Upper lobe of left lung (tissue), 6 donors: ENCODE results near the gene ZNF362. TPM values are rescaled to one million over a fixed set of nuclear protein-coding genes. Genes with fewer than 3 reads are reported as not detected.

Experiments
- ATAC-seq, 2 donors: fragments of 200-7000 bp; cut with Tn5 transposase; one replicate each; pipeline ENCODE4 v1.9.1; 2022; ENCODE audit warnings: mild to moderate bottlenecking in 2 of 2, moderate library complexity in 2 of 2; ENCODE audit not compliant: low FRiP score in 2 of 2
- DNase-seq, 2 donors: peaks; one replicate each; pipeline ENCODE4 v3.0.0-alpha.2; 2019 to 2020
- H3K27ac ChIP-seq, 4 donors: fragments of 200-600 bp; sonication (generic); one replicate each; pipeline ENCODE4 v1.5.1; 2016 to 2019
- H3K27me3 ChIP-seq, 4 donors: fragments of 200-600 bp; sonication (generic); one replicate each; pipeline ENCODE4 v1.5.1; 2017 to 2019
- H3K36me3 ChIP-seq, 4 donors: fragments of 200-600 bp; sonication (generic); one replicate each; pipeline ENCODE4 v1.5.1; 2016 to 2019
- H3K4me1 ChIP-seq, 4 donors: fragments of 200-600 bp; sonication (generic); one replicate each; pipeline ENCODE4 v1.5.1; 2018 to 2019
- H3K4me3 ChIP-seq, 4 donors: fragments of 200-600 bp; sonication (generic); one replicate each; pipeline ENCODE4 v1.5.1; 2017 to 2019; ENCODE audit warnings: mild to moderate bottlenecking in 2 of 4, moderate library complexity in 1 of 4
- H3K9me3 ChIP-seq, 4 donors: fragments of 200-600 bp; sonication (generic); one replicate each; pipeline ENCODE4 v1.5.1; 2018 to 2019
- EP300 ChIP-seq, 4 donors: sonication (generic); formaldehyde crosslinking; IDR thresholded peaks; one replicate each; pipeline ENCODE4 v1.5.1; 2017; ENCODE audit warnings: antibody characterized with exemption in 4 of 4, control low read depth in 2 of 4
- POLR2A ChIP-seq, 4 donors: fragments of 450-650 bp; IDR thresholded peaks; one replicate each; pipeline ENCODE4 v1.5.1; 2016 to 2017; ENCODE audit warnings: antibody characterized with exemption in 4 of 4, mild to moderate bottlenecking in 2 of 4
- POLR2AphosphoS5 ChIP-seq, 2 donors: sonication (generic); formaldehyde crosslinking; IDR thresholded peaks; one replicate each; pipeline ENCODE4 v1.5.1; 2017; ENCODE audit warnings: antibody characterized with exemption in 2 of 2
- WGBS, 2 donors: methylation state at CpG; one replicate each; pipeline ENCODE4 v1.1.5; 2017 to 2018; 5-methylcytosine and 5-hydroxymethylcytosine counted together
- total RNA-seq, 6 donors: library from RNA; depleted of rRNA in 4 of 6; stranded (reverse); fragments of >200 nt in 4 of 6; gene quantifications; one replicate each; pipeline versions ENCODE4 v1.1.0 to v1.2.1, GENCODE V29; 2016 to 2021
- TF ChIP-seq, protein P1 (sequence below), 6 experiments: fragments of 450-650 bp in 4 of 6; fragments of 200-600 bp in 2 of 6; sonication (generic) in 2 of 6; IDR thresholded peaks; one replicate each; pipeline ENCODE4 v1.5.1; 2016 to 2019; ENCODE audit warnings: antibody characterized with exemption in 6 of 6
- donor health status: DM: no; HTN: no; CAD: no; lungs with moderate emphysema.
- donor health status: DM: no; HTN: yes; CAD: no; lungs with severe emphysema.

Gene ZNF362
- total RNA-seq, 6 donors from 2014 or later = 14.9 to 41.0 (median 21.3) TPM

DNA sequence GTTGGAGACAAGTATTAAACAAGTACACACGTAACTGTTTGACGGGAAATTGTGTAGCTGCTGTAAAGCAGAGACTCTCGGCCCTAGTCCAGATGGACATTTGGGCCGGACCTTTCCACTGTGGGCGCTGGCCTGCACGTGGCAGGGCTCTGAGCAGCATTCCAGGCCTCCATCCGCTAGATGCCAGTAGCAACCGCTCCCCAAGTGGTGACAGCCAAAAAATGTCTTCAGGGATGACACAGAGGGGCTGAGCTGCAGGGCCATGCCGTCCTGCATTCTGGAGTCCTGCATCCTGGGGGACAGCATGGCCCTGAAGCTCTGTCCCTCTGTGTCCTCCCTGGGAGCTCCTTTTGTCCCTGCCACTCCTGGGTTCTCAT lies 39.8 kb downstream of the ZNF362 start:
- WGBS, 2 donors = 81 to 90% methylated on average over 7 to 9 of the region's 9 CpGs
- TF ChIP-seq EP300 (IDR thresholded peaks at IDR 0.05) (no peak), POLR2AphosphoS5 (IDR thresholded peaks at IDR 0.05) (no peak), POLR2A (IDR thresholded peaks at IDR 0.05) (no peak)
- TF ChIP-seq, protein P1, sequence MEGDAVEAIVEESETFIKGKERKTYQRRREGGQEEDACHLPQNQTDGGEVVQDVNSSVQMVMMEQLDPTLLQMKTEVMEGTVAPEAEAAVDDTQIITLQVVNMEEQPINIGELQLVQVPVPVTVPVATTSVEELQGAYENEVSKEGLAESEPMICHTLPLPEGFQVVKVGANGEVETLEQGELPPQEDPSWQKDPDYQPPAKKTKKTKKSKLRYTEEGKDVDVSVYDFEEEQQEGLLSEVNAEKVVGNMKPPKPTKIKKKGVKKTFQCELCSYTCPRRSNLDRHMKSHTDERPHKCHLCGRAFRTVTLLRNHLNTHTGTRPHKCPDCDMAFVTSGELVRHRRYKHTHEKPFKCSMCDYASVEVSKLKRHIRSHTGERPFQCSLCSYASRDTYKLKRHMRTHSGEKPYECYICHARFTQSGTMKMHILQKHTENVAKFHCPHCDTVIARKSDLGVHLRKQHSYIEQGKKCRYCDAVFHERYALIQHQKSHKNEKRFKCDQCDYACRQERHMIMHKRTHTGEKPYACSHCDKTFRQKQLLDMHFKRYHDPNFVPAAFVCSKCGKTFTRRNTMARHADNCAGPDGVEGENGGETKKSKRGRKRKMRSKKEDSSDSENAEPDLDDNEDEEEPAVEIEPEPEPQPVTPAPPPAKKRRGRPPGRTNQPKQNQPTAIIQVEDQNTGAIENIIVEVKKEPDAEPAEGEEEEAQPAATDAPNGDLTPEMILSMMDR (IDR thresholded peaks at IDR 0.05) = no peak
- no peaks in the 10 kb centered on the region for H3K9me3 ChIP-seq
- H3K36me3 ChIP-seq = peaks cover 0 to 44% (median 15%) of the 10 kb centered on the region in 4 donors
- no peak overlapping the region for H3K4me3 ChIP-seq
- peaks cover 13 to 32% (median 16%) of the 10 kb centered on the region in 4 donors for H3K4me1 ChIP-seq
- ATAC-seq (no peak), DNase-seq (no peak)
- H3K27me3 ChIP-seq = no peaks in the 10 kb centered on the region
- H3K27ac ChIP-seq = no peak overlapping the region

DNA sequence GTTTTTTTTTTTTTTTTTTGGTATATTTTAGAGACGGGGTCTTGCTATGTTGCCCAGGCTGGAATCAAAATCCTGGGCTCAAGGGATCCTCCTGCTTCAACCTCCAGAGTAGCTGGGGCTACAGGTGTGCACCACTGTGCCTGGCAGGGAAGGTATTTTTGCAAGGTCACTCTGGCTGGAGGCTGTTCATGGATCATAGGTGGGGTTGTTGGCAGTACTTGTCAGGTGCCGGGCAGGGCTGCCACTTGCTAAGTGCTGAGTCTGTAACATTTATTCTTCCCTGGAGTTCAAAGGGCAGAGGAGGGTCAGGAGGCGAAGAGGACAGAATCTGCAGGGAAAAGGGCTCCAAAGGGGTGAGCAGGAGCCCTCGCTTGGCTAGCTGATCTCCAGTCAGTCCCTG lies 40.5 kb downstream of the ZNF362 start:
- DNase-seq (no peak), ATAC-seq (no peak)
- Histone ChIP-seq H3K9me3 (no peaks in the 10 kb centered on the region), H3K4me1 (peaks cover 15 to 39% (median 23%) of the 10 kb centered on the region in 4 donors), H3K27me3 (no peaks in the 10 kb centered on the region), H3K36me3 (peaks cover 0 to 44% (median 15%) of the 10 kb centered on the region in 4 donors), H3K27ac (no peak overlapping the region), H3K4me3 (no peak overlapping the region)
- TF ChIP-seq, protein P1 (IDR thresholded peaks at IDR 0.05) = no peak
- TF ChIP-seq POLR2AphosphoS5 (IDR thresholded peaks at IDR 0.05) (no peak), POLR2A (IDR thresholded peaks at IDR 0.05) (no peak), EP300 (IDR thresholded peaks at IDR 0.05) (no peak)
- 88 to 89% methylated on average over 4 of the region's 4 CpGs for WGBS, 2 donors

GRCh38 chr1:33297911-33298622 lies 41.8 kb downstream of the ZNF362 start:
- H3K27me3 ChIP-seq = no peaks in the 10 kb centered on the region
- WGBS, 2 donors = 91 to 100% methylated on average over 4 of the region's 4 CpGs
- DNase-seq (no peak), ATAC-seq (no peak)
- H3K9me3 ChIP-seq = no peaks in the 10 kb centered on the region
- H3K4me3 ChIP-seq = no peak overlapping the region
- TF ChIP-seq POLR2A (IDR thresholded peaks at IDR 0.05) (no peak), POLR2AphosphoS5 (IDR thresholded peaks at IDR 0.05) (no peak), EP300 (IDR thresholded peaks at IDR 0.05) (no peak)
- TF ChIP-seq, protein P1 (IDR thresholded peaks at IDR 0.05) = no peak
- H3K27ac ChIP-seq = peak overlapping the region in 3 of 4 donors; percentile 10 to 38 (median 12)
- H3K36me3 ChIP-seq = peaks cover 0 to 41% (median 15%) of the 10 kb centered on the region in 4 donors
- peaks cover 15 to 47% (median 31%) of the 10 kb centered on the region in 4 donors for H3K4me1 ChIP-seq

- peak overlapping the region in 3 of 4 donors; percentile 10 to 38 (median 12) for H3K27ac ChIP-seq
- H3K27me3 ChIP-seq = no peaks in the 10 kb centered on the region
- H3K36me3 ChIP-seq = peaks cover 0 to 34% (median 15%) of the 10 kb centered on the region in 4 donors
- peak; percentile 76 to 82 for DNase-seq
- ATAC-seq = peak; percentile 62 to 85
- TF ChIP-seq, protein P1 (IDR thresholded peaks at IDR 0.05) = peak; percentile 86 to 95 (median 91)
- TF ChIP-seq EP300 (IDR thresholded peaks at IDR 0.05) (no peak), POLR2AphosphoS5 (IDR thresholded peaks at IDR 0.05) (no peak), POLR2A (IDR thresholded peaks at IDR 0.05) (no peak)
- 54 to 75% methylated on average over 10 to 18 of the region's 18 CpGs for WGBS, 2 donors
- peaks cover 15 to 47% (median 31%) of the 10 kb centered on the region in 4 donors for H3K4me1 ChIP-seq
- no peaks in the 10 kb centered on the region for H3K9me3 ChIP-seq
- H3K4me3 ChIP-seq = no peak overlapping the region
Measured at GRCh38 chr1:33298623-33299277, 42.5 kb downstream of the ZNF362 start.
